Gastroesophageal sphincter (tissue), 3 donors: ENCODE data around the gene PRSS35.

ENCODE experiments used
- EP300 ChIP-seq: sonication (generic); formaldehyde crosslinking; IDR thresholded peaks from one replicate; pipeline ENCODE4 v1.6.1; 2017; ENCODE audit warnings: antibody characterized with exemption, mild to moderate bottlenecking
- POLR2A ChIP-seq, 2 donors: fragments of 450-650 bp; IDR thresholded peaks; one replicate each; pipeline ENCODE4 v1.6.1; 2017; ENCODE audit warnings: antibody characterized with exemption in 2 of 2, mild to moderate bottlenecking in 2 of 2, moderate library complexity in 1 of 2
- TF ChIP-seq, protein P1 (sequence below), 4 experiments: fragments of 200-600 bp in 2 of 4; fragments of 450-650 bp in 2 of 4; sonication (generic) in 1 of 4; IDR thresholded peaks; one replicate each; pipeline ENCODE4 v1.5.1; 2017 to 2019; ENCODE audit warnings: antibody characterized with exemption in 4 of 4, mild to moderate bottlenecking in 2 of 4, moderate library complexity in 2 of 4

DNA sequence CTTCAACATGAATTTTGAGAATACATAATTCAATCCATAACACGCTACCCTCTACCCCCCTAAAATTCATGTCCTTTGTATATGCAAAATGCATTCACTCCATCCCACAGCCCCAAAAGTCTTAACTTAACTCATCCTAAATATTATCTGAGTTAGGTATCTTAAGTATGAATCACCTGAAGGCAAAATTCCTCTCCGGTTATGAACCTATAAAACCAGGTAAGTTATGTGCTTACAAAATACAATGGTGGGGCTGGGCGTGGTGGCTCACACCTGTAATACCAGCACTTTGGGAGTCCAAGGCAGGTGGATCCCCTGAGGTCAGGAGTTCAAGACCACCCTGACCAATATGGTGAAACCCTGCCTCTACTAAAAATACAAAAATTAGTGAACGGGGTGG lies 23.5 kb upstream of the PRSS35 start:
- TF ChIP-seq POLR2A (IDR thresholded peaks at IDR 0.05) (no peak), EP300 (no peak)
- TF ChIP-seq, protein P1, sequence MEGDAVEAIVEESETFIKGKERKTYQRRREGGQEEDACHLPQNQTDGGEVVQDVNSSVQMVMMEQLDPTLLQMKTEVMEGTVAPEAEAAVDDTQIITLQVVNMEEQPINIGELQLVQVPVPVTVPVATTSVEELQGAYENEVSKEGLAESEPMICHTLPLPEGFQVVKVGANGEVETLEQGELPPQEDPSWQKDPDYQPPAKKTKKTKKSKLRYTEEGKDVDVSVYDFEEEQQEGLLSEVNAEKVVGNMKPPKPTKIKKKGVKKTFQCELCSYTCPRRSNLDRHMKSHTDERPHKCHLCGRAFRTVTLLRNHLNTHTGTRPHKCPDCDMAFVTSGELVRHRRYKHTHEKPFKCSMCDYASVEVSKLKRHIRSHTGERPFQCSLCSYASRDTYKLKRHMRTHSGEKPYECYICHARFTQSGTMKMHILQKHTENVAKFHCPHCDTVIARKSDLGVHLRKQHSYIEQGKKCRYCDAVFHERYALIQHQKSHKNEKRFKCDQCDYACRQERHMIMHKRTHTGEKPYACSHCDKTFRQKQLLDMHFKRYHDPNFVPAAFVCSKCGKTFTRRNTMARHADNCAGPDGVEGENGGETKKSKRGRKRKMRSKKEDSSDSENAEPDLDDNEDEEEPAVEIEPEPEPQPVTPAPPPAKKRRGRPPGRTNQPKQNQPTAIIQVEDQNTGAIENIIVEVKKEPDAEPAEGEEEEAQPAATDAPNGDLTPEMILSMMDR (IDR thresholded peaks at IDR 0.05) = no peak
